ENCODE results near the gene C19orf25.
A peak's percentile ranks its signal among the peaks of the same experiment; 100 is the strongest.

The C19orf25 gene

DNA sequence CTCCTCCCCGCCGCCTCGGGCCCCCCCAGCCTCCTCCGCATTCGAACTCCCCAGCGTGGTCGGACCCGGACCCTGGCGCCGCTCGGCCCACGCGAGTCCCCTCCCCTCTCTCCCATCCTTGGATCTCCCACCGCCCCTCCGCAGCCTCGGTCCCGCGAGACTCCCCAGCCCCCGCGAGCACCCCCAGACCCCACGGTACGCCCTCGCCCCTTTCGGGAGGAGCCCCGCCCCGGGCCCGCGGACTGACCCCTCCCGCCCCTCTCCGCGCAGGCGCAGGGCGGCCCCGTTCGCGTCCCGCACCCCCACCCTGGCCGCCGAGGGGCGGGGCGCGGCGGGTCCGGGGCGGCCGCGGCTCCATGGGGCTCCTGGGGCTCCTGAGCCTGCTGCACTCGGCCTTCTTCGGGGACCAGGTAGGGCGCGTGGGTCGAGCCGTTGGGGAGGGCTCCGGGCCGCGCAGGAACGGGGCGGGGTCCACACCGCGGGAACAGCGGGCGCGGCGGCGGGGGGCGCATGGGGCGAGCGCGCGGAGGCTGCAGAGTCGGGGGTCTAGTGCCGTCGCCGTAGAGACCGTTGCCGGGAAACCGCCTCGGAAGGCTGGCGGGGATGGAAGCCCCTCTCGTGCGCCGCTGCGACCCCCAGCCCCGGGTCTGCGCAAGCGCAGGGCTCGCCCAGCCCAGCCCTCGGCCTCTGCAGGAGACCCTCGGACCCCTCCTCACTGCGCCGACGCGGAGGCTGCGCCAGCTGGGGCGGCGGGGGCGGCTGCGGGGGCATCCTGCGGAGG, 32.9 kb downstream of the C19orf25 start:
- DNase-seq, result no peak

DNA sequence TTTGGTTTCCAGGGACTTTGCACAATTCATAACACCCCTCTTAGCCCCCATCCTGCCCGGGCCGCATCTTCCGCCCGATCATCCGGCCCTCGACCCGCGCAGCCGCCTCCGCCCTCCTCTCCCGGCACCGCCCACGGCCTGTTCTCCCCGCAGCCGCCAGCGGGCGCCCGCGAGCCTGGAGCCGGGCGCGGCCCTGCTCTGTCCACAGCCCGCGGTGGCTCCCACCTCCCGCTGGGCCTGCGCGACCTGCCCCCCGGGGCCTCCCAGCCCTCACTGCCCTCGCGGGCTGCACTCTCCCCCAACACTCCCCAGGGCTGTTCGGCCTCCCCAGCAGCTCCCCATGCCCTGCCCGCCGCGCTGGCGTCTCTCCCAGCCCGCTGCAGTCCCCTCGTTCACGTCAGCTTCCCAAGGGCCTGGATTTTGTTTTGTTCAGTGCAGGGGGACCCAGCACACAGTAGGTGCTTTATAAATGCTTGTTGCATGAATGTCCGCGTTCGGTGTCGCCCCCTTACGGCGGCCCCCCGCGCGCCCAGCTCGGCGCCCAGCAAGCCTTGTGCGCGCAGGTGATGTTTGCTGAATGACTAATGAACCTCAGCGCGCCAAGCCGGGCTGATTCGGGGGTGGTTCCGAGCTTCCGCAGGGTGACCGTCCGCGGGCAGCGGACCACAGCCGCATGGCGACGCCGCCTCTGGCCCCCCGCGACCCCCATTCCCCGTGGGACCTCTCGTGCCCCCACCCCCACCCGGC, 33.7 kb downstream of the C19orf25 start:
- DNase-seq, result peak; percentile 65

DNA sequence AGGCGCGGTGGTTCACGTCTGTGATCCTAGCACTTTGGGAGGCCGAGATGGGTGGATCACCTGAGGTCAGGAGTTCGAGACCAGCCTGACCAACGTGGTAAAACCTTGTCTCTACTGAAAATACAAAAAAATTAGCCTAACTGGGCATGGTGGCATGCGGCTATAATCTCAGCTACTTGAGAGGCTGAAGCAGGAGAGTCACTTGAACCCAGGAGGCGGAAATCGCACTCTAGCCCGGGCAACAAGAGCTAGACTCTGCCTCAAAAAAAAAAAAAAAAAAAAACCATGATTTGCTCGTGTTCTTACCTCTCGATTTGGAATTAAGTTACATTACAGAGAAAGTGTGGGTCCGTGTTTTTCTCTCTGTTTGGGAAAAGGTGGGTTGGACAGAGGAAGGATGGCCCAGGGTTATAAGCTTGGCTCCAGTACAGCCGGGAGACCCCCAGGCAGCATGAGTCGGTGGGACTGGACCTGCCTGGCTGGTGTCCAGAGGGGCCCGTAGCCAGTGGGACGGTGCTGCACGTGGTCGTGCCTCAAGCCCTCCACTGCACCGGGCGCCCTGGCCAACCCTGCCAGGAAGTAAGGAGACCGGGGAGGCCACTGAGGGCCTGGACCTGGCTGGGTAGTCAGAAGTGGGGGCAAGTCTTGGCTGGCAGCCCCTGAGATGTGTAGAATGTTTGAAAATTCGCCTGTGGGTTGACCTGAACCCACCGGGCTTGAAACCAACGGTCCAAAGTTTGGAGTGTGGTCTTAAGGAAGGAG, 37.2 kb downstream of the C19orf25 start:
- no peak for DNase-seq

DNA sequence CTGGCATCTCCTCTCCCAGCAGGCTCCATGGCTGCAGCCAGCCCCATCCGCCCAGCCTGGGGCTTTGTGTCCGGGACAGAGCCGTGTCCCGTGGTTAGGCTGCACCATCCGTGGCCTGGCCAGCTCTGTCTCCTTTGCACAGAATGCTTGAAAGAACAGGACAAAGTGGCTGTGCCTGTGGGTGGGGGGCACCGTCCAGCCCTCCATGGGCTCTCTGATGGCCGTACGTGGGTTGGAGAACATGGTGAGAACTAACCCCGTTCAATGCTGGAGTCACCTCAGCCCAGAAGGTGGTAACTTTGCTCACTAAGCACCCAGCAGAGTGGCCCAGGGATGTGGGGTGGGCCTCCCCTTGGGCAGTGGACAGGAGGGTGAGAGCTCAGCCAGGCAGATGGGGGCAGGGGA, 38.0 kb downstream of the C19orf25 start:
- DNase-seq, result no peak

DNA sequence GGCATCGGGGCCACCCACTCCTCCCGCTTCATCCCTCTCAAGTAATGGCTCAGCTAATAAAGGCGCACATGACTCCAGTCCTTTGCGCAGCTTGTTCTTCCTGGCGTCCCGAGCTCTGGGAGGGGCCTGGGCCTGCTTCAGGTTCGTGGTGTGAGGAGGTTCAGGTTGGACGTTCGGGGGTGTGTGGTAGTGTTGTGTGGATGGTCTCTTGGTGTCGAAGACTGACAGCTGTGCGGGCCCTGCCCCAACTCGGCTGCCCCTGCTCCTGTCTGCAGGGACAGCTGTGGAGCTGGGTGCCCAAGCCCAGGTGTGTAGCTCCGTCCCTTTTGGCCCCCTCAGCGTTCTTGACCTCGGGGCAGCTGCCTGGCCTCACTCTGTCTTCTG, 38.6 kb downstream of the C19orf25 start:
- no peak for DNase-seq

DNA sequence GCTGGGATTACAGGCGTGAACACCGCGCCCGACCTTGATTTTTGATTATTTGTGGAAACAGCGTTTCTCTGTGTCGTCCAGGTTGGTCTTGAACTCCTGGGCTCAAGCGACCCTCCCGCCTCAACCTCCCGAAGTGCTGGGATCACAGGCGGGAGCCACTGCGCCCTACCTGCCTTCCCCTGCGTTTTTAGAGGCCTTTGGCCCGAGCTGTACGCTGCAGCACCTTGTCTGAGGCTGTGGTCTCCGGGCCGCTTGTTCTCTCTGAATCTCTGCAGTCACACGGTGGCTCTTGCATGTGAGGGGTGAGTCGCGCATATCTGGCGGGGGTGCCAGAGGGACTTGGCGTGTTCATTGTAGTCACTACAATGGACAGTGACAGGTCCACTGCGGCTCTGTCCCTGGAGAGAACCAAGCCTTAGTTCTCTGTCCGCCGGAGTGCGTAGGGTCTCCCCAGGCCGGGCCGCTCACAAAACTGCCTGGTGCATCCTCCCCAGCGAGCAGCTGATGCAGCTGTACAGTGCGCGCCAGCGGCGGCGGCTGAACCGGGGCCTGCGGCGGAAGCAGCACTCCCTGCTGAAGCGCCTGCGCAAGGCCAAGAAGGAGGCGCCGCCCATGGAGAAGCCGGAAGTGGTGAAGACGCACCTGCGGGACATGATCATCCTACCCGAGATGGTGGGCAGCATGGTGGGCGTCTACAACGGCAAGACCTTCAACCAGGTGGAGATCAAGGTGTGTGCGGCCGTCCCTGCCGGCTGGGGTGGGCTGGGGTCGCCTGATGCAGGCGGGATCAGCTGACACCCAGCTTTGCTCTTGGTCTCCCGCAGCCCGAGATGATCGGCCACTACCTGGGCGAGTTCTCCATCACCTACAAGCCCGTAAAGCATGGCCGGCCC, 39.2 kb downstream of the C19orf25 start:
- peak; percentile 50 for DNase-seq

DNA sequence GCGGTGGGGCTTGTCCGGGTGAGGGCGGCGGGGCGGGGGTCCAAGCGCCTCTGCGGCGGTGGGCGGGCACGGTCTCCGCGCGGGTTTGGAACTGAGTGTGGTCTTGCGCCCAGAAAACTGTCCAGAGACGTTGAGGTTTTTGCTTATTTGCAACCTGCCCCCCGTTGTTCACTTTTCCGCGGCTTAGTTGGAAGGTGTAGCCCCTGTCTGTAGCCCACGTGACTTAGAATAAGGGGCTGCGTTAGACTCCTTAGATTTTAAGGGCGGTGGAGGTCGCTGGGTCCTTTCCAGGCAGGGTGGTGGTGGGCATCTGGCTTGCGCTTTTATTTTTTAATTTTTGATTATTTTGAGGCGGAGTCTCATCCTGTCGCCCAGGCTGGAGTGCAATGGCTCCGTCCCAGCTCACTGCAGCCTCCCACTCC, 40.1 kb downstream of the C19orf25 start:
- DNase-seq, result no peak

DNA sequence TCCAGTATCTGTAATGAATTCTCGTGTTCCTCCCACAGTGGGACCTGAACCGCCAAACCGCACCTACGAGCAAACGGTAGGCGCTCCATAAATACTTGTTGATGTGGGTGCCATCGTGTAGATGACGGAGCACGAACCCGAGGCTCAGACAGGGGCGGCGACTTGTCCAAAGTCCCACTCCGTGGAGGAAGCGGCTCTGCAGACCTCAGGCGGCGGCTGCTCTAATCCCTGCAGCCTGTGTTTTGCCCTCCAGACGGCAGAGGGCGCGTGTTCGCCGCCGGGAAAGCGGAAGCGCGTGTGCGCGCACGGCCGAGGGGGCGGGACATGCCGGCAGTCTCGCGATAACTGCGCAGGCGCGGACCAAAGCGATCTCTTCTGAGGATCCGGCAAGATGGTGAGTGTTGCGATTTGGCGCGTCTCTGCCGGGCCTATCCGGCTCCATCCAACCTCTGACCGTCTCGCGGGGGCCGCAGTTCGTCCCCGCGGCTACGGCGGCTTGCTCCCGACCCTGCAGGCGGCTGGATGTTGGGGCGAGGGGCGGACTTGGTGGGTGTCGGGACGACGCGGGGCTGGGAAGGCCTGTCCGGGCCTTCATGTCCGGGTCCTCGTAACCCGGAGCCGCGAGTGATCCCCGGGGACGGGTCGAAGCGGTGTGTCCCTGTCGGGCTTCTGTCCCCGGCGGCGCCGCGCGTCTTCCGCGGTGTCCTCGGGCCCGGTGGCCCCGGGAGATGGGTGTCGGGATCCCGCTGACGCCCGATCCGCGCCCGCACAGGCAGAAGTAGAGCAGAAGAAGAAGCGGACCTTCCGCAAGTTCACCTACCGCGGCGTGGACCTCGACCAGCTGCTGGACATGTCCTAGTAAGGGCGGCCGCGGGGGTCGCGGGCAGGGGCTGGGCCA, 40.7 kb downstream of the C19orf25 start, which contains the start of gene RPS15:
Gene RPS15, plus strand, starts transcription at position 362 of the 898 bp plus-strand sequence. Its CDS starts 30 bp downstream, at position 392.
- peak; percentile 92 for DNase-seq

DNA sequence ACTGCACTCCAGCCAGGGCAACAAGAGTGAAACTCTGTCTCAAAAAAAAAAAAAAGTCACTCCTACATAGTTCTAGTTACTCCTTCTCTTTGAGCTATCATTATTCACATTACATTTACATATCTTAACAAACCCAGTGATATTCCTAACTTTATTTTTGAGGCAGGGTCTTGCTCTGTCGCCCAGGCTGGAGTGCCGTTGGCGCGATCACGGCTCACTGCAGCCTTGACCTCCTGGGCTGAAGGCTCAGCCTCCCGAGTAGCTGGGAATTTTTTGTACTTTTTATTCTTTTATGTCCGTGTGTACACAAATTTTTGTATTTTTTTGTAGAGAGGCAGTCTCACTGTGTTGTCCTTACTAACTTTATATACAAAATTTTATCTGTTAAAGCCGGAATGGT, 41.4 kb downstream of the C19orf25 start:
- DNase-seq, result no peak

DNA sequence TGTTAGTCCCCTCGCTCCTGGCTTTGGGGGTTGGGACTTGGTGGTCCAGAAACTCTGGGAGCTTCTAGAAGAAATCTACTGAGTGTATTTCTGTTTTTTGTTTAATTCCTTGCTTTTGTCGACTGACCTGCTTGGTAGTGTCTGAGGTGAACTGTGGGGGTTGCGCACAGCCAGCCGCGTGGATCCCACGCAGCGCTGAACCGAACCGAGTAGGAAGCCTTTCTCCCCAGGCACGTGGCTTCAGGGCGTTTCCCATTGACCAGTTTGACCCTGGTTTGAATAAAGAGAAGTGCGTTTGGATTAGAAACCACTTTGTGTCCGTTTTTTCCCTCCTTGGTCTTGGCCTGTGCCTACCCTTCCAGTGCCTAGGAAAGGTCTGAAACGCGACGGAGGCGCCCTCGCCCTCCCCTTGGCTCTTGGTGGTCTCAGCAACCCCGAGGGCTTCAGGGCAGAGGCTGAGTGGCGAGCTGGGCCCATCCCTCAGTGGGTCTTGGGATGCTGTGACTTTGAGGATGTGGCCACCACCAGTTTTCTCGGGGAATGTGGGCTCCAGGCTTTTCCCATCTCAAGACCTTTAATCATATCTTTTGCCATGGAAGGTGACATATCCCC, 43.5 kb downstream of the C19orf25 start:
- DNase-seq, result no peak

DNA sequence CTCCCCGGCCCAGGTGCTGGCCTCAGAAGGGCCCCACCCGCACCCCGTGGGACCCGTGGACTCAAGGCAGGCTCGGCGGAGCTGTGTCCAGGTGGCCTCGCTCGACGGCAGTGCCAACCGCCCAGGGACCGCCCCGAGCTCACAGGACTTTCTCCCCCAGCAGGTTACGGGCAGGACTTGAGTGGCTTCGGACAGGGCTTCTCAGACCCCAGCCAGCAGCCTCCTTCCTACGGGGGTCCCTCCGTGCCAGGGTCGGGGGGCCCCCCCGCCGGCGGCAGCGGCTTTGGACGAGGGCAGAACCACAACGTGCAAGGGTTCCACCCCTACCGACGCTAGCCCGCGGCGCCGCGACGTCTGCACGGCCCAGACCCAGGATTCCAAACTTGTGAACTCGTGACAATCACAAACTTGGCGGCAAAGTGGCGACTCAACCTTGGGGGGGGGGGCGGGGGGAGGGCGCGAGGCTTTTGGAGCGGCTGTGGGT, 44.4 kb downstream of the C19orf25 start:
- no peak for DNase-seq

DNA sequence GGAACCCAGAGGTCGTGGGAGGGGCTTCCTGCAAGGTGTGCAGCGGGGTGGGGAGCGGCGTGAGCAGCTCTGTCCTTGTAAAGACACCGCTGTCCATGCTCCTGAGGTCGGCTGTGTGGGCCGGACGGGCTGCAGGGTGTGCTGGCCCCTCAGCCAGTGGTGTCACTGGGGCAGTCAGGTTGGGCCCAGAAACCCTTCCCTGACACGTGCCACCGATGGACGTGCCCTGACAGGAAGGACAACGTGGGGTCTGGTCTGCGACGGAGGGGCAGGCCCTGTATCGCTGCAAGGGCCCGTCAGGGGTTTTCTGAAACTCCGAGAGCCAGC, 45.0 kb downstream of the C19orf25 start:
- no peak for DNase-seq

DNA sequence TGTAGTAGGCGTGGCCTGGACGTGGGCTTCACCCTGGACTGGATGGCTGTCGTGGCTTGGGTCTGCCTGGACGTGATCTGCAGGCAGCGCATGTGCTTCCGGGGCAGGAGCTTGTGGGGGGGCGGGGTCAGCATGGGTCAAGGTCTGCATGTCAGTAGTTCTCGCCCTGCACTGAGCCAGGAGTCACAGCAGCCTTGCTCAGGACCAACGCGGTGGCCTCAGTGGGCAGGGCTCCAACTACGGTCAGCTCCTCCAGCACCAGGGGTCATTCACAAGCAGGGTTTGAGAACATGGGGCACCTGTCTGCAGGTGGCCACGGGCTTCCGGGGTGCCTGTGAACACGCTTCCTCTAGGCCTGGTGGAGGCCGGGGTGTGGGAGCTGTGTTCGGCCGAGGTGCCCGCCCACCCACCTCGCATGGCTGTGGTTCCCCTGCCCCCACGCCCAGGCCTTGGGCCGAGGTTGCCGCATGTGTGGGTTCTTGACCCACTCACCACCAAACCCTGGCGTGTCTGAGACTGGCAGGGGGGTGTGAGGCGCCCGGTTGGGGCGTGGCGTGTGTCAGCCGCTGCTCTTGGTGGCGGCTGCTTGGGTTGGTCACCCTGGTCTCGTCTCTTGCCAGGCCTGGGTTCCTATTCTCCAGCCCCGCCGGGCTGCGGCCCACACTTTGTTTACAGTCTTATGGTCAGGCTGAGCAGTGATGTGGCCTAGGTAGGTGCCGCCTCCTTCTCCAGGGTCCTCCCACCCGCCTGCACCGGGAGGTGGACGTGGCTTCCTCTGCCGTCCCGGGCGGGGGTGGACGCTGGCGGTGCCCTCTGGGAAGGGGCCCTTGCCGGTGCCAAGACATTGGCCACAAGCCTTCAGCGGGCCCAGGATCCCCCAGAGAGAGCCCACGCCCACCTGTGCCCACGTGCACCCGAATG, 45.6 kb downstream of the C19orf25 start:
- DNase-seq, result no peak

DNA sequence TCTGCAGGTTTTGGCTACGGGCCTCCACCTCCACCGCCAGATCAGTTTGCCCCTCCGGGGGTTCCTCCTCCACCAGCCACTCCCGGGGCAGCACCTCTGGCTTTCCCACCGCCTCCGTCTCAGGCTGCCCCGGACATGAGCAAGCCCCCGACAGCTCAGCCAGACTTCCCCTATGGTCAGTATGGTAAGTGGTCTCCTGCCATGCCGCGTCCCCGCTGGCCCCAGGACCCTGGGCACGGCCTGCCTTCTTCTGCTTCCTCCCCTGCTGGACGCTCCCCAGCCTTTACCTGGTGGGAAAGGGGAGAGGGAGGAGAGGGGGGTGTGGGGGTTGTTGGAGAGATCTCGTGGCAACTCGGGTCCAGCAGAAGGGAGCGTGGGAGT, 46.5 kb downstream of the C19orf25 start:
- DNase-seq, result no peak

DNA sequence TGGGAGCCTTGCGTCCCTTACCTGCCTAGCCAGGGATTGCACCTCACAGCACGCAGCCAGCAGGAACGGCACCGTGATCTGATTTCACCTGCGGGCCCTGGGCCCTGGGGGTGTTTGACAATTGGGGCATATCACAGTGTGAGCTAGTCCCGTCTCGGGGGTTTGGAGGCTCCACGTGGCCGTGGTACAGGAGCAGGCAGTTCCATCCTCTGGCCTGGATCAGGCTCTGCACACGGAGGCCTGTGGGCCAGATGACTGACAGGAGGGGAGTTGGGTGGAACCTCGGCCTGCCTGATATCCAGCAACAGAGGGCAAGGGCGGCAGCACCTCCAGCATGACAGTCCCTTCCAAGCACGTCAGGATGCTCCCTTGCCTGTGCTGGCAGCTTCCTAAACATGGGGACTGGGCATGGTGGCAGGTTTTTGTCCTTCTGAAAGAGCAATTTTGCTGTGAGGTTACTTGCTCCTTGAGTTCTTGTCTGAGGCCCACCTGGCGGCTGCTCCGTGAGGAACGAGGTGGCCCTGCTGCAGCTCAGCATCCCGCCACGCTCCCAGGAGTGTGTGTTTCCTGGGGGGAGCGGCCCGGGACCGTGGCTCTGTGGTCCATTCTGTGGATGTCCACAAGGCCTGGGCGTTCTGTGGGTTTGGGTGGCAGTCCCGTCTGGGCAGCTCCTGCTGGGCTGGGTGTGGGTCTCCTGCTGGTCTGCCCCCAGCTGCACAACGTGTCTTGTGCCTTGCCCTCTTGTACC, 47.1 kb downstream of the C19orf25 start:
- DNase-seq, result no peak

DNA sequence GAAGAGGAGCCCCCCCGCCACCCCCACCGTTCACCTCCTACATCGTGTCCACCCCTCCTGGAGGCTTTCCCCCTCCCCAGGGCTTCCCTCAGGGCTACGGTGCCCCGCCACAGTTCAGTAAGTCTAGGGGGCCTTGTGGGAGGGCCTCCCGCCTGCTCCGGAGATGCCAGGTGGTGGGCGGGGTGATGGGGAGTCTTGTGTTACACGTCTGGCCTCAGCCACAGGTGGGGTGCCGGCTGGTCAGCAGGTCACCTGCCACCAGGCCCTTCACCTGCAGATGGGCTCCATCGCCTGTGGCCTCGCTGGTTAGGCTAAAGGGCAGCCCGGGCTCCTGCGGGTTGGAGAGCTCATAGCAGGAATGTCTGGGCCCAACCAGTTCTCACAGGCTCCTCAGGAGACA, 48.8 kb downstream of the C19orf25 start:
- DNase-seq, result no peak

DNA sequence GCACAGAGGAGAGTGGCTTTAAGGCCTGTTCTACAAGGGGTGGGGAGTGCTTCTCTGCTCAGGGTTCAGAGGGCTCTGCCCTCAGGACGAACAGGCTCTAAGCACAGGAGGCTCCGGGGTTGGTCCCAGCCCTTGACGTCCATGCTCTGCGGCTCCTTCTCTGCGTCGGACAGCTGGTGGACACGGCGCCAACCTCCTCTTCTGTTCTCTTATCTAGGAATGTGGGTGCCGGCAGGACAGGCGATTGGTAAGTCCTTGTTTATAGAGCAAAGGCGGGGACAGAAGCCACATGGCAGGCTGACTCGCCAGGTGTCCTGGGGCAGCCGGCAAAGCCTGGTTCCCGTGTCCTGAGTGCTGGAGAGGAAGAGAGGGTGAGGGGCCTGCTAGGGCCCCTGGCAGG, 49.3 kb downstream of the C19orf25 start:
- DNase-seq, result no peak

DNA sequence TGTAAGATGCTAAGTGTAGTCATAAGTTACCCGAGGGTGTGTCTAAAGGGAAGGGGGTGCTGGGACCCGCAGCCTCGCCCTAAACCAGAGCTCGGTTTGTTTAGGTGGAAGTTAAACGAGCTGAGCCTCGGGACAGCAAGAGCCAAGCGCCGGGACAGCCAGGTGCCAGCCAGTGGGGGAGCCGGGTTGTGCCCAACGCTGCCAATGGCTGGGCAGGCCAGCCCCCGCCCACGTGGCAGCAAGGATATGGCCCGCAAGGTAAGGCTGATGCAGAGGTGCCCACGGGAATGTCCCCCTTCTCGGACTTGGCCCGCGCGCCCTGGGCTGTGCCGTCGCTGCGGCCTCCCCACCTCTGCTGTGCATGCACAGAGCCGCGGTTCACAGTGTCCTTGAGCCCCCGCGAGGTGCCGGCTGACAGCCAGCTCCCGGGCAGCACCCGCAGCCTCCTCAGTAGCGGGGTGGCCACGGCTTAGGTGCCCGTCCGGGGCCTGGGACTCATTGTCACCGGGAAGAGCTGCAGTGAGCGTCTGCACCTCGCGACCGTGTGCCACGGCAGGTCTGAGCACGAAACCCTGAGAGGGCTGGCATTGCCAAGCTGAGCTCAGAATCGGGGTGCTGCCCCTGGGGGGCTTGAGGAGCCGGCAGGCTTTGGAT, 50.1 kb downstream of the C19orf25 start:
- no peak for DNase-seq

Data from EL (cell line).